OCI-LY7 (cell line): ENCODE data around the gene RFX3.

Experiments
- CTCF ChIP-seq: fragments of 200-600 bp; sonication (generic); conservative IDR thresholded peaks from 2 replicates; pipeline ENCODE4 v1.5.1; 2014; ENCODE audit warnings: mild to moderate bottlenecking, antibody characterized with exemption, low read length, moderate library complexity, mixed read lengths
- EZH2phosphoT487 ChIP-seq: fragments of 200-600 bp; sonication (generic); IDR thresholded peaks from 2 replicates; pipeline ENCODE4 v1.6.1; 2018; ENCODE audit warnings: low read depth, borderline replicate concordance, mild to moderate bottlenecking, mixed run types, antibody characterized with exemption, low read length, moderate library complexity, mixed read lengths

DNA sequence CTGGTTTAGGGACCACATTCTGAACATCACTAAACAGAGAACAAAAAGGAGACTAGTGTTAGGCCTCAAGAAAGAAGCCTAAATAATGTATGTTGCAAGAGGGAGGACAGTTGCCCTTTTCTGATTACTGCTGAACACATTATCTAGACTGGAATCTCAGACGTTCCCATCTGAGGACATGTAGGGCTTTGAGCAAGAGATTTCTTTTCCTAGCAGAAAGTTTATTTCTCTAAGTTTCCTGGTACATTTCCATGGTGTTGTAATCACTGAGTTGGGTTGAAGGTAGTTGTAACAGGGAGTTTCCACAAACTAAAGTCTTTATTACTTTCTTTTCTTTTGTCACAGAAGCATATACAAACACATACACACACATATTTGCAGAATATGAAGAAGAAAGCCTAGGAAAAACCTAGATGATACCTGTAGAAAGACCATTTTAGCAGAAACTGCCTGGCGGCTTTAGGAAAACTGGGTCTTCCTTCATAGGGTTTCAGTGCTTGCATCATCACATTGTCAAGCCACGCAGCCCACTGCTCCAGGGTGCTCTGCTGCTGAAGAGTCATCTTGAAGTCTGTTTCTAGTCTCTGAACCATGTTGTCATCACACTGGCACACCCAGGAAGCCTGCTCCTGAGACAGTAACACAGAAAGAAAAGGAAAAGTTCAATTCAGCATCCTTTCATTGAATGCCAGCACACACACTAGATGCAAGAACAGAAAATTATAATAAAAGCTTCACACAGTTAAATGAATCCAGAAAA, 269.1 kb downstream of the RFX3 start:
- no peak for TF ChIP-seq CTCF
- TF ChIP-seq EZH2phosphoT487 = no peak
